SK-N-SH (cell line): ENCODE data around the gene AIFM3. TPM values are rescaled to one million over a fixed set of nuclear protein-coding genes. Genes with fewer than 3 reads are reported as not detected.
A peak's percentile ranks its signal among the peaks of the same experiment; 100 is the strongest.
"Not testable (repeated sequence)": the region's sequence is repeated elsewhere in the genome, so short reads cannot be mapped to it uniquely, and the experiment has no call there.

ENCODE experiments used
- CTCF ChIA-PET: fragments of 300-600, 350-600 bp; formaldehyde crosslinking; extraction: SDS; loops from one replicate; lab custom pipeline; 2021; lab: Yijun Ruan, JAX
- POLR2A ChIA-PET: fragments of 350-600 bp; sonication (Branson Sonifier 250); formaldehyde crosslinking; extraction: SDS; loops from one replicate; lab custom pipeline; 2020; ENCODE audit warnings: antibody characterized with exemption, inconsistent platforms; lab: Yijun Ruan, JAX
- DNase-seq: peaks from one replicate; pipeline ENCODE4 v3.0.0; 2012
- H2AFZ ChIP-seq: fragments of 200-600 bp; sonication (generic); 2 replicates; pipeline ENCODE4 v1.8.1; 2016; ENCODE audit warnings: antibody characterized with exemption, mild to moderate bottlenecking, low read depth
- H3F3A ChIP-seq: fragments of 200-600 bp; sonication (generic); replicated peaks from 2 replicates; pipeline ENCODE3; 2016; ENCODE audit warnings: antibody characterized with exemption, mild to moderate bottlenecking; ENCODE audit not compliant: insufficient read depth
- H3K27ac ChIP-seq, 2 experiments: fragments of 200-500 bp in 1 of 2; fragments of 200-600 bp in 1 of 2; sonication (Bioruptor generic) in 1 of 2; sonication (generic), shearing (Covaris generic) in 1 of 2; 2 replicates each; pipeline versions ENCODE4 v1.5.1 to v1.6.1; 2014 to 2016; ENCODE audit warnings: low read depth in 2 of 2, inconsistent platforms in 1 of 2, low read length in 1 of 2, mild to moderate bottlenecking in 1 of 2, mixed read lengths in 1 of 2
- H3K27me3 ChIP-seq: fragments of 200-600 bp; sonication (generic), shearing (Covaris generic); 2 replicates; pipeline ENCODE4 v1.6.1; 2016; ENCODE audit warnings: mixed run types; ENCODE audit not compliant: insufficient read depth
- H3K36me3 ChIP-seq, 2 experiments: fragments of 200-500 bp in 1 of 2; fragments of 200-600 bp in 1 of 2; sonication (Bioruptor generic) in 1 of 2; sonication (generic) in 1 of 2; replicated peaks in 1 of 2; 2 replicates each; pipeline versions ENCODE3 to v1.5.1; 2014 to 2016; ENCODE audit warnings: low read length in 1 of 2, mild to moderate bottlenecking in 1 of 2; ENCODE audit not compliant: insufficient read depth in 2 of 2, control insufficient read depth in 1 of 2
- H3K4me1 ChIP-seq, 2 experiments: fragments of 200-500 bp in 1 of 2; fragments of 200-600 bp in 1 of 2; sonication (Bioruptor generic) in 1 of 2; sonication (generic), shearing (Covaris generic) in 1 of 2; 2 replicates each; pipeline versions ENCODE4 v1.5.1 to v1.6.1; 2014 to 2016; ENCODE audit warnings: low read depth in 1 of 2, low read length in 1 of 2, mixed run types in 1 of 2; ENCODE audit not compliant: insufficient read depth in 2 of 2, control insufficient read depth in 1 of 2
- H3K4me2 ChIP-seq: fragments of 200-600 bp; sonication (generic), shearing (Covaris generic); 2 replicates; pipeline ENCODE4 v1.6.1; 2017; ENCODE audit warnings: mixed run types
- H3K4me3 ChIP-seq, 2 experiments: fragments of 200-500 bp in 1 of 2; fragments of 200-600 bp in 1 of 2; sonication (Bioruptor generic) in 1 of 2; sonication (generic), shearing (Covaris generic) in 1 of 2; 2 replicates each; pipeline versions ENCODE4 v1.5.1 to v1.8.1; 2014 to 2016; ENCODE audit warnings: low read depth in 2 of 2, inconsistent platforms in 1 of 2, low read length in 1 of 2, mild to moderate bottlenecking in 1 of 2, mixed read lengths in 1 of 2, moderate library complexity in 1 of 2
- H3K79me2 ChIP-seq: fragments of 200-600 bp; sonication (generic); 2 replicates; pipeline ENCODE4 v1.8.1; 2017; ENCODE audit warnings: mild to moderate bottlenecking; ENCODE audit not compliant: insufficient read depth
- H3K9ac ChIP-seq: fragments of 200-600 bp; sonication (generic); 2 replicates; pipeline ENCODE4 v1.6.1; 2017; ENCODE audit warnings: mixed run types
- H3K9me2 ChIP-seq: fragments of 200-600 bp; sonication (generic); 2 replicates; pipeline ENCODE4 v1.6.1; 2017; ENCODE audit warnings: mixed run types
- H3K9me3 ChIP-seq: fragments of 200-600 bp; sonication (generic); 2 replicates; pipeline ENCODE4 v1.6.1; 2017; ENCODE audit warnings: mixed run types, mild to moderate bottlenecking, moderate library complexity
- H4K20me1 ChIP-seq: fragments of 200-600 bp; sonication (generic); 2 replicates; pipeline ENCODE4 v1.6.1; 2017; ENCODE audit warnings: mild to moderate bottlenecking, mixed run types; ENCODE audit not compliant: insufficient read depth
- CTCF ChIP-seq: fragments of 200-600 bp; sonication (generic); IDR thresholded peaks from 2 replicates; pipeline ENCODE4 v1.6.1; 2017; ENCODE audit warnings: antibody characterized with exemption, mild to moderate bottlenecking, moderate library complexity
- FOXJ3 ChIP-seq: sonication (generic); formaldehyde crosslinking; IDR thresholded peaks from 2 replicates; pipeline ENCODE4 v1.5.1; 2020; ENCODE audit warnings: mild to moderate bottlenecking, missing genetic modification reagents
- MXI1 ChIP-seq: IDR thresholded peaks from 2 replicates; pipeline ENCODE4 v1.6.1; 2012; ENCODE audit warnings: mild to moderate bottlenecking, low read depth, low read length, improper control_type of control experiment
- TCF12 ChIP-seq: IDR thresholded peaks from 2 replicates; pipeline ENCODE4 v1.4.0; 2012
- WGBS: methylation state at CpG from one replicate; pipeline ENCODE4 v1.1.6; 2017; ENCODE audit warnings: low lambda C conversion rate; 5-methylcytosine and 5-hydroxymethylcytosine counted together
- polyA plus RNA-seq, 3 experiments: library from polyadenylated mRNA; depleted of rRNA; stranded (reverse); fragments of >200 nt; gene quantifications; 2 replicates each; pipeline ENCODE4 v1.2.3, GENCODE V29; 2012

Gene AIFM3
- polyA plus RNA-seq, 1 of the 3 experiments (the other 2 are of a cell fraction): 1.7 TPM

GRCh38 chr22:20939457-20940185 is 27.4 kb upstream of the AIFM3 start:
- CTCF ChIA-PET: interaction anchor here (1.0 to 1.2 kb wide), 2 partner anchors 25 to 54 kb away, joined by 3 to 4 read pairs; no protein-coding TSS in a partner anchor
- H3K4me2 ChIP-seq, POLR2A ChIA-PET, H3K4me3 ChIP-seq, H3K9me2 ChIP-seq, H3K27me3 ChIP-seq, H3K27ac ChIP-seq, H3K9me3 ChIP-seq, DNase-seq, H2AFZ ChIP-seq, H3F3A ChIP-seq, H3K9ac ChIP-seq: not testable (repeated sequence)
- Histone ChIP-seq H3K4me1 (peaks cover 5 to 13% of the 10 kb centered on the region in 2 experiments; a peak in 2 of 4 replicates), H3K36me3 (peaks cover 0 to 16% of the 10 kb centered on the region in 2 experiments), H3K79me2 (peaks cover 98% of the 10 kb centered on the region), H4K20me1 (peaks cover 98% of the 10 kb centered on the region)
- WGBS: 95% methylated on average over 14 of the region's 14 CpGs

- CTCF ChIA-PET: interaction anchor here (1.0 kb wide), 1 partner anchor 25 kb away, joined by 3 read pairs; no protein-coding TSS in a partner anchor
Measured at GRCh38 chr22:20940186-20940651, 26.8 kb upstream of the AIFM3 start.

GRCh38 chr22:20940904-20941385 is 26.1 kb upstream of the AIFM3 start:
- Histone ChIP-seq H3K9me3 (no peaks in the 10 kb centered on the region), H3F3A (peaks cover 13% of the 10 kb centered on the region), H3K4me2 (no peak overlapping the region), H3K4me1 (peaks cover 11 to 16% of the 10 kb centered on the region in 2 experiments; a peak in 2 of 4 replicates), H3K4me3 (no peak overlapping the region), H4K20me1 (peaks cover 98% of the 10 kb centered on the region), H3K9ac (no peak overlapping the region), H2AFZ (no peak overlapping the region), H3K27ac (no peak overlapping the region), H3K9me2 (no peaks in the 10 kb centered on the region), H3K27me3 (no peaks in the 10 kb centered on the region), H3K79me2 (peaks cover 98% of the 10 kb centered on the region), H3K36me3 (peaks cover 0 to 16% of the 10 kb centered on the region in 2 experiments)
- DNase-seq: no peak
- ChIA-PET CTCF (interaction anchor here (1.4 kb wide), 1 partner anchor 55 kb away, joined by 3 read pairs; no protein-coding TSS in a partner anchor), POLR2A (no interaction called here)
- 94% methylated on average over 4 of the region's 4 CpGs for WGBS
- TF ChIP-seq TCF12 (no peak), CTCF (no peak)

More at GRCh38 chr22:20940186-20940651, 26.8 kb upstream of the AIFM3 start:
- Histone ChIP-seq H3K9ac (no peak overlapping the region), H3K9me2 (no peaks in the 10 kb centered on the region), H3K4me2 (no peak overlapping the region), H3K79me2 (peaks cover 98% of the 10 kb centered on the region), H3K36me3 (peaks cover 0 to 16% of the 10 kb centered on the region in 2 experiments), H3F3A (peaks cover 9% of the 10 kb centered on the region), H3K9me3 (no peaks in the 10 kb centered on the region), H3K27me3 (no peaks in the 10 kb centered on the region), H2AFZ (no peak overlapping the region), H4K20me1 (peaks cover 98% of the 10 kb centered on the region), H3K4me1 (peaks cover 5 to 13% of the 10 kb centered on the region in 2 experiments; a peak in 2 of 4 replicates), H3K27ac (peak overlapping the region in 1 of 2 experiments; percentile 6; a peak in 1 of 4 replicates), H3K4me3 (no peak overlapping the region)
- no peak for DNase-seq
- 60% methylated on average over 3 of the region's 3 CpGs for WGBS
- POLR2A ChIA-PET: no interaction called here
- TF ChIP-seq MXI1 (0 out of 2 replicates have a peak, but pooled peaks have one; percentile 4), FOXJ3 (CRISPR knock-in tag) (no peak), TCF12 (peak; percentile 34; the same call in 1 of the 2 replicates)

- H3K9me2 ChIP-seq, H3K9ac ChIP-seq, H3K27me3 ChIP-seq, H3K4me3 ChIP-seq, H2AFZ ChIP-seq, H3K27ac ChIP-seq, H3K9me3 ChIP-seq, POLR2A ChIA-PET, DNase-seq, H3K36me3 ChIP-seq: not testable (repeated sequence)
- WGBS: 91% methylated on average over 7 of the region's 7 CpGs
- CTCF ChIA-PET: interaction anchor here (1.4 kb wide), 1 partner anchor 56 kb away, joined by 3 read pairs; no protein-coding TSS in a partner anchor
- 0 out of 2 replicates have a peak overlapping the region, but pooled peaks have one; percentile 24 for H3K4me2 ChIP-seq
- H4K20me1 ChIP-seq: peaks cover 98% of the 10 kb centered on the region
- H3K79me2 ChIP-seq: peaks cover 98% of the 10 kb centered on the region
- peaks cover 13 to 14% of the 10 kb centered on the region in 2 experiments; a peak in 2 of 4 replicates for H3K4me1 ChIP-seq
- peaks cover 18% of the 10 kb centered on the region for H3F3A ChIP-seq
Measured at GRCh38 chr22:20942203-20942902, 24.7 kb upstream of the AIFM3 start.
